Liver (tissue), 9 donors: ENCODE data around the gene RELL2. TPM values are rescaled to one million over a fixed set of nuclear protein-coding genes. Genes with fewer than 3 reads are reported as not detected.

ENCODE experiments used
- DNase-seq: peaks from one replicate; pipeline ENCODE4 v3.0.0-alpha.2; 2017; ENCODE audit warnings: low spot score
- H3K27ac ChIP-seq, 2 donors: one replicate each; pipeline ENCODE4 v1.7.0; 2013; ENCODE audit warnings: inconsistent platforms in 2 of 2, low read length in 2 of 2, control low read depth in 1 of 2, low read depth in 1 of 2, mild to moderate bottlenecking in 1 of 2
- H3K27me3 ChIP-seq, 4 donors: one replicate each; pipeline versions ENCODE4 v1.6.1 to v1.7.0; 2013; ENCODE audit warnings: low read length in 3 of 4, inconsistent platforms in 1 of 4, mild to moderate bottlenecking in 1 of 4, moderate library complexity in 1 of 4; ENCODE audit not compliant: control insufficient read depth in 4 of 4, insufficient read depth in 4 of 4
- H3K36me3 ChIP-seq, 4 donors: one replicate each; pipeline versions ENCODE4 v1.6.1 to v1.7.0; 2013; ENCODE audit warnings: low read length in 3 of 4, mild to moderate bottlenecking in 3 of 4, low read depth in 1 of 4, moderate library complexity in 1 of 4; ENCODE audit not compliant: control insufficient read depth in 4 of 4, insufficient read depth in 3 of 4
- H3K4me1 ChIP-seq, 4 donors: one replicate each; pipeline versions ENCODE4 v1.6.1 to v1.7.0; 2013; ENCODE audit warnings: low read length in 3 of 4, mild to moderate bottlenecking in 3 of 4, moderate library complexity in 1 of 4; ENCODE audit not compliant: control insufficient read depth in 4 of 4, insufficient read depth in 4 of 4
- H3K4me3 ChIP-seq, 3 donors: one replicate each; pipeline versions ENCODE4 v1.6.1 to v1.7.0; 2013; ENCODE audit warnings: low read length in 3 of 3, control low read depth in 1 of 3, low read depth in 1 of 3, mild to moderate bottlenecking in 1 of 3
- H3K9ac ChIP-seq, 2 donors: one replicate each; pipeline ENCODE4 v1.7.0; 2013; ENCODE audit warnings: low read length in 2 of 2, mild to moderate bottlenecking in 2 of 2, moderate library complexity in 2 of 2, control low read depth in 1 of 2, low read depth in 1 of 2
- H3K9me3 ChIP-seq, 4 donors: one replicate each; pipeline versions ENCODE4 v1.6.1 to v1.7.0; 2013; ENCODE audit warnings: low read length in 3 of 4; ENCODE audit not compliant: control insufficient read depth in 4 of 4
- EGR1 ChIP-seq, 2 donors: IDR thresholded peaks; 2 replicates each; pipeline ENCODE4 v1.6.1; 2016 to 2018; ENCODE audit warnings: antibody characterized with exemption in 2 of 2, low read depth in 2 of 2
- FOXA1 ChIP-seq: IDR thresholded peaks from 2 replicates; pipeline ENCODE4 v1.6.1; 2016; ENCODE audit warnings: antibody characterized with exemption
- FOXA2 ChIP-seq: IDR thresholded peaks from 2 replicates; pipeline ENCODE4 v1.6.1; 2016; ENCODE audit warnings: antibody characterized with exemption
- NR2F2 ChIP-seq: IDR thresholded peaks from 2 replicates; pipeline ENCODE4 v1.6.1; 2016; ENCODE audit warnings: antibody characterized with exemption
- REST ChIP-seq: IDR thresholded peaks from 2 replicates; pipeline ENCODE4 v1.6.1; 2016; ENCODE audit warnings: antibody characterized with exemption, mild to moderate bottlenecking
- SP1 ChIP-seq: IDR thresholded peaks from 2 replicates; pipeline ENCODE4 v1.6.1; 2018; ENCODE audit warnings: antibody characterized with exemption, mild to moderate bottlenecking
- WGBS: extraction: QIAGEN DNeasy Blood & Tissue Kit; methylation state at CpG from one replicate; pipeline ENCODE4 v1.1.7; 2013; 5-methylcytosine and 5-hydroxymethylcytosine counted together
- polyA plus RNA-seq, 2 donors: library from polyadenylated mRNA; stranded (reverse) in 1 of 2; unstranded in 1 of 2; fragments of 200-250 nt in 1 of 2; fragments of >200 nt in 1 of 2; fragmentation: Nextera tagmentation in 1 of 2; extraction: Ambion mirVana in 1 of 2; gene quantifications; one replicate each; pipeline versions ENCODE4 v1.2.1 to v1.2.3, GENCODE V29; 2013 to 2015
- total RNA-seq, 2 donors: library from RNA; depleted of rRNA; stranded (reverse); fragments of >200 nt; gene quantifications; one replicate each; pipeline ENCODE4 v1.2.3, GENCODE V29; 2014
- TF ChIP-seq, protein P1 (sequence below): IDR thresholded peaks from 2 replicates; pipeline ENCODE4 v1.6.1; 2016; ENCODE audit warnings: antibody characterized with exemption
- TF ChIP-seq, protein P2 (sequence below): fragments of 150-350 bp; IDR thresholded peaks from 2 replicates; pipeline ENCODE4 v1.5.1; 2017; ENCODE audit warnings: improper control_type of control experiment, low read depth, low read length; ENCODE audit not compliant: missing input control
- TF ChIP-seq, protein P3 (sequence below): IDR thresholded peaks from 2 replicates; pipeline ENCODE4 v1.6.1; 2016; ENCODE audit warnings: antibody characterized with exemption
- TF ChIP-seq, protein P4 (sequence below): IDR thresholded peaks from 2 replicates; pipeline ENCODE4 v1.6.1; 2016; ENCODE audit warnings: antibody characterized with exemption
- donor health status: healthy.
- donor health status: healthy.
- donor health status: healthy.
- donor health status: healthy.
- donor health status: healthy.

Gene RELL2
- total and polyA plus RNA-seq, 4 donors, result 0.47 to 1.3 (median 0.88) TPM

- Histone ChIP-seq H3K9me3 (no peaks in the 10 kb centered on the region), H3K4me3 (peak overlapping the region; percentile 75 to 94 (median 89)), H3K27ac (no peak overlapping the region), H3K36me3 (no peaks in the 10 kb centered on the region), H3K9ac (no peak overlapping the region), H3K4me1 (peaks cover 9 to 24% (median 20%) of the 10 kb centered on the region in 4 donors), H3K27me3 (no peaks in the 10 kb centered on the region)
- peak; percentile 98 for TF ChIP-seq REST
- TF ChIP-seq EGR1 (IDR thresholded peaks at IDR 0.05; ENCODE audit: low read depth in 2 of 2), result no peak
- WGBS, result 17% methylated on average over 40 of the region's 40 CpGs
- peak; percentile 66 for DNase-seq
Observed at GRCh38 chr5:141637767-141638419, 1.1 kb downstream of the RELL2 start.

- no peaks in the 10 kb centered on the region for H3K9me3 ChIP-seq
- H3K36me3 ChIP-seq, result no peaks in the 10 kb centered on the region
- WGBS, result 96% methylated on average over 2 of the region's 2 CpGs
Observed at GRCh38 chr5:141638771-141639170, 2.0 kb downstream of the RELL2 start.

More at GRCh38 chr5:141638771-141639170, 2.0 kb downstream of the RELL2 start:
- Histone ChIP-seq H3K4me3 (no peak overlapping the region), H3K27ac (no peak overlapping the region), H3K4me1 (peaks cover 9 to 24% (median 20%) of the 10 kb centered on the region in 4 donors), H3K27me3 (no peaks in the 10 kb centered on the region), H3K9ac (no peak overlapping the region)
- no peak for DNase-seq
- TF ChIP-seq SP1 (no peak), REST (no peak), EGR1 (IDR thresholded peaks at IDR 0.05; ENCODE audit: low read depth in 2 of 2) (no peak), FOXA1 (no peak), FOXA2 (no peak), NR2F2 (no peak)
- TF ChIP-seq, protein P1, sequence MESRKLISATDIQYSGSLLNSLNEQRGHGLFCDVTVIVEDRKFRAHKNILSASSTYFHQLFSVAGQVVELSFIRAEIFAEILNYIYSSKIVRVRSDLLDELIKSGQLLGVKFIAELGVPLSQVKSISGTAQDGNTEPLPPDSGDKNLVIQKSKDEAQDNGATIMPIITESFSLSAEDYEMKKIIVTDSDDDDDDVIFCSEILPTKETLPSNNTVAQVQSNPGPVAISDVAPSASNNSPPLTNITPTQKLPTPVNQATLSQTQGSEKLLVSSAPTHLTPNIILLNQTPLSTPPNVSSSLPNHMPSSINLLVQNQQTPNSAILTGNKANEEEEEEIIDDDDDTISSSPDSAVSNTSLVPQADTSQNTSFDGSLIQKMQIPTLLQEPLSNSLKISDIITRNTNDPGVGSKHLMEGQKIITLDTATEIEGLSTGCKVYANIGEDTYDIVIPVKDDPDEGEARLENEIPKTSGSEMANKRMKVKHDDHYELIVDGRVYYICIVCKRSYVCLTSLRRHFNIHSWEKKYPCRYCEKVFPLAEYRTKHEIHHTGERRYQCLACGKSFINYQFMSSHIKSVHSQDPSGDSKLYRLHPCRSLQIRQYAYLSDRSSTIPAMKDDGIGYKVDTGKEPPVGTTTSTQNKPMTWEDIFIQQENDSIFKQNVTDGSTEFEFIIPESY, result no peak
- TF ChIP-seq, protein P2, sequence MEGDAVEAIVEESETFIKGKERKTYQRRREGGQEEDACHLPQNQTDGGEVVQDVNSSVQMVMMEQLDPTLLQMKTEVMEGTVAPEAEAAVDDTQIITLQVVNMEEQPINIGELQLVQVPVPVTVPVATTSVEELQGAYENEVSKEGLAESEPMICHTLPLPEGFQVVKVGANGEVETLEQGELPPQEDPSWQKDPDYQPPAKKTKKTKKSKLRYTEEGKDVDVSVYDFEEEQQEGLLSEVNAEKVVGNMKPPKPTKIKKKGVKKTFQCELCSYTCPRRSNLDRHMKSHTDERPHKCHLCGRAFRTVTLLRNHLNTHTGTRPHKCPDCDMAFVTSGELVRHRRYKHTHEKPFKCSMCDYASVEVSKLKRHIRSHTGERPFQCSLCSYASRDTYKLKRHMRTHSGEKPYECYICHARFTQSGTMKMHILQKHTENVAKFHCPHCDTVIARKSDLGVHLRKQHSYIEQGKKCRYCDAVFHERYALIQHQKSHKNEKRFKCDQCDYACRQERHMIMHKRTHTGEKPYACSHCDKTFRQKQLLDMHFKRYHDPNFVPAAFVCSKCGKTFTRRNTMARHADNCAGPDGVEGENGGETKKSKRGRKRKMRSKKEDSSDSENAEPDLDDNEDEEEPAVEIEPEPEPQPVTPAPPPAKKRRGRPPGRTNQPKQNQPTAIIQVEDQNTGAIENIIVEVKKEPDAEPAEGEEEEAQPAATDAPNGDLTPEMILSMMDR, result no peak
- TF ChIP-seq, protein P3, sequence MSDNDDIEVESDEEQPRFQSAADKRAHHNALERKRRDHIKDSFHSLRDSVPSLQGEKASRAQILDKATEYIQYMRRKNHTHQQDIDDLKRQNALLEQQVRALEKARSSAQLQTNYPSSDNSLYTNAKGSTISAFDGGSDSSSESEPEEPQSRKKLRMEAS, result no peak
- TF ChIP-seq, protein P4, sequence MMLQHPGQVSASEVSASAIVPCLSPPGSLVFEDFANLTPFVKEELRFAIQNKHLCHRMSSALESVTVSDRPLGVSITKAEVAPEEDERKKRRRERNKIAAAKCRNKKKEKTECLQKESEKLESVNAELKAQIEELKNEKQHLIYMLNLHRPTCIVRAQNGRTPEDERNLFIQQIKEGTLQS, result no peak
